Fibroblast of villous mesenchyme (primary cell): ENCODE measurements around the gene DIP2B. TPM values are rescaled to one million over a fixed set of nuclear protein-coding genes. Genes with fewer than 3 reads are reported as not detected.

Source experiments
- DNase-seq: peaks from one replicate; pipeline ENCODE4 v3.0.0-alpha.2; 2010; ENCODE audit warnings: low read depth
- H3K4me3 ChIP-seq: 2 replicates; pipeline ENCODE4 v1.5.1; 2011; ENCODE audit warnings: low read depth, mild to moderate bottlenecking, low read length
- CTCF ChIP-seq: IDR thresholded peaks from 2 replicates; pipeline ENCODE4 v1.5.1; 2012; ENCODE audit warnings: low read depth, mild to moderate bottlenecking, low read length; ENCODE audit not compliant: insufficient read depth
- total RNA-seq: library from RNA; depleted of rRNA; stranded (reverse); fragments of >200 nt; gene quantifications from 2 replicates; pipeline ENCODE4 v1.2.3, GENCODE V29; 2012

The DIP2B gene
- total RNA-seq, 1 donor, result 29.8 TPM

GRCh38 chr12:50610171-50610570 lies 105.4 kb downstream of the DIP2B start:
- TF ChIP-seq CTCF, result no peak
- DNase-seq, result no peak
- no peak overlapping the region for H3K4me3 ChIP-seq

GRCh38 chr12:50611021-50611744 lies 106.4 kb downstream of the DIP2B start:
- H3K4me3 ChIP-seq, result no peak overlapping the region
- no peak for TF ChIP-seq CTCF
- no peak for DNase-seq

GRCh38 chr12:50612882-50613281 lies 108.1 kb downstream of the DIP2B start:
- TF ChIP-seq CTCF, result no peak
- H3K4me3 ChIP-seq, result no peak overlapping the region
- no peak for DNase-seq

GRCh38 chr12:50613463-50613862 lies 108.7 kb downstream of the DIP2B start:
- TF ChIP-seq CTCF, result no peak
- DNase-seq, result no peak
- H3K4me3 ChIP-seq, result no peak overlapping the region

GRCh38 chr12:50614167-50614759 lies 109.5 kb downstream of the DIP2B start:
- peak; percentile 76 for DNase-seq
- no peak for TF ChIP-seq CTCF
- H3K4me3 ChIP-seq, result no peak overlapping the region

GRCh38 chr12:50615145-50615906 lies 110.5 kb downstream of the DIP2B start:
- DNase-seq, result no peak
- no peak for TF ChIP-seq CTCF
- no peak overlapping the region for H3K4me3 ChIP-seq
